Suprapubic skin (tissue), 4 donors: ENCODE results near the gene ACER3. TPM values are rescaled to one million over a fixed set of nuclear protein-coding genes. Genes with fewer than 3 reads are reported as not detected.
A peak's percentile ranks its signal among the peaks of the same experiment; 100 is the strongest.

Experiments
- DNase-seq, 2 donors: peaks; one replicate each; pipeline ENCODE4 v3.0.0-alpha.2; 2019; ENCODE audit warnings: low spot score in 2 of 2
- H3K27ac ChIP-seq: fragments of 200-600 bp; sonication (generic); one replicate; pipeline ENCODE4 v1.5.1; 2019
- H3K27me3 ChIP-seq: fragments of 200-600 bp; sonication (generic); one replicate; pipeline ENCODE4 v1.5.1; 2019
- H3K36me3 ChIP-seq: fragments of 200-600 bp; sonication (generic); one replicate; pipeline ENCODE4 v1.5.1; 2019
- H3K4me1 ChIP-seq: fragments of 200-600 bp; sonication (generic); one replicate; pipeline ENCODE4 v1.5.1; 2019
- H3K4me3 ChIP-seq: fragments of 200-600 bp; sonication (generic); one replicate; pipeline ENCODE4 v1.5.1; 2019; ENCODE audit warnings: mild to moderate bottlenecking
- H3K9me3 ChIP-seq: fragments of 200-600 bp; sonication (generic); one replicate; pipeline ENCODE4 v1.5.1; 2019
- CTCF ChIP-seq, 2 donors: fragments of 200-600 bp in 1 of 2; fragments of 450-650 bp in 1 of 2; sonication (generic) in 1 of 2; IDR thresholded peaks; one replicate each; pipeline ENCODE4 v1.5.1; 2016 to 2019; ENCODE audit warnings: antibody characterized with exemption in 2 of 2, mild to moderate bottlenecking in 1 of 2, moderate library complexity in 1 of 2
- EP300 ChIP-seq: sonication (generic); formaldehyde crosslinking; IDR thresholded peaks from one replicate; pipeline ENCODE4 v1.6.1; 2017; ENCODE audit warnings: antibody characterized with exemption
- POLR2A ChIP-seq, 2 donors: fragments of 450-650 bp; IDR thresholded peaks; one replicate each; pipeline ENCODE4 v1.6.1; 2017; ENCODE audit warnings: antibody characterized with exemption in 2 of 2, mild to moderate bottlenecking in 2 of 2, moderate library complexity in 2 of 2
- POLR2AphosphoS5 ChIP-seq, 3 donors: sonication (generic); formaldehyde crosslinking; IDR thresholded peaks; one replicate each; pipeline ENCODE4 v1.6.1; 2017; ENCODE audit warnings: antibody characterized with exemption in 3 of 3
- WGBS: methylation state at CpG from one replicate; pipeline ENCODE4 v1.1.5; 2018; 5-methylcytosine and 5-hydroxymethylcytosine counted together
- total RNA-seq, 4 donors: library from RNA; depleted of rRNA; stranded (reverse); fragments of >200 nt; gene quantifications; one replicate each; pipeline ENCODE4 v1.1.0, GENCODE V29; 2016

ACER3 gene
- total RNA-seq, 4 donors from 2014 or later: 8.9 to 10.1 (median 9.5) TPM

- Histone ChIP-seq H3K27ac (no peak overlapping the region), H3K27me3 (no peaks in the 10 kb centered on the region), H3K4me3 (no peak overlapping the region), H3K9me3 (no peaks in the 10 kb centered on the region), H3K36me3 (no peaks in the 10 kb centered on the region), H3K4me1 (peaks cover 20% of the 10 kb centered on the region)
- TF ChIP-seq POLR2AphosphoS5 (IDR thresholded peaks at IDR 0.05) (no peak), CTCF (IDR thresholded peaks at IDR 0.05) (peak; percentile 60 to 69), POLR2A (IDR thresholded peaks at IDR 0.05) (no peak), EP300 (no peak)
- 6% methylated on average over 3 of the region's 3 CpGs for WGBS
- no peak for DNase-seq
Observed at GRCh38 chr11:76918941-76919386, 58.2 kb downstream of the ACER3 start.

- TF ChIP-seq POLR2A (IDR thresholded peaks at IDR 0.05) (no peak), CTCF (IDR thresholded peaks at IDR 0.05) (no peak), EP300 (no peak), POLR2AphosphoS5 (IDR thresholded peaks at IDR 0.05) (no peak)
- DNase-seq: no peak
Observed at GRCh38 chr11:76919467-76919866, 58.7 kb downstream of the ACER3 start.

GRCh38 chr11:76919887-76920746 is 59.4 kb downstream of the ACER3 start:
- H3K36me3 ChIP-seq: no peaks in the 10 kb centered on the region
- WGBS: 30% methylated on average over 7 of the region's 7 CpGs
- peaks cover 20% of the 10 kb centered on the region for H3K4me1 ChIP-seq
- no peak for TF ChIP-seq POLR2A (IDR thresholded peaks at IDR 0.05)
- TF ChIP-seq EP300: no peak
- peak; percentile 85 to 89 for TF ChIP-seq CTCF (IDR thresholded peaks at IDR 0.05)
- no peak for TF ChIP-seq POLR2AphosphoS5 (IDR thresholded peaks at IDR 0.05)
- H3K4me3 ChIP-seq: no peak overlapping the region
- DNase-seq: peak; percentile 72 to 83
- H3K27me3 ChIP-seq: no peaks in the 10 kb centered on the region
- H3K27ac ChIP-seq: no peak overlapping the region
- no peaks in the 10 kb centered on the region for H3K9me3 ChIP-seq

More at GRCh38 chr11:76919467-76919866, 58.7 kb downstream of the ACER3 start:
- Histone ChIP-seq H3K9me3 (no peaks in the 10 kb centered on the region), H3K36me3 (no peaks in the 10 kb centered on the region), H3K27me3 (no peaks in the 10 kb centered on the region), H3K27ac (no peak overlapping the region), H3K4me3 (no peak overlapping the region), H3K4me1 (peaks cover 20% of the 10 kb centered on the region)
- 58% methylated on average over 1 of the region's 1 CpG for WGBS

- Histone ChIP-seq H3K27me3 (no peaks in the 10 kb centered on the region), H3K4me3 (no peak overlapping the region), H3K4me1 (no peaks in the 10 kb centered on the region), H3K9me3 (no peaks in the 10 kb centered on the region), H3K36me3 (peaks cover 3% of the 10 kb centered on the region), H3K27ac (no peak overlapping the region)
- DNase-seq: no peak
- TF ChIP-seq POLR2AphosphoS5 (IDR thresholded peaks at IDR 0.05): no peak
- TF ChIP-seq POLR2A (IDR thresholded peaks at IDR 0.05): no peak
- no peak for TF ChIP-seq EP300
- TF ChIP-seq CTCF (IDR thresholded peaks at IDR 0.05): no peak
- WGBS: 96% methylated on average over 5 of the region's 5 CpGs
Observed at GRCh38 chr11:76927160-76927559, 66.4 kb downstream of the ACER3 start.

- H3K9me3 ChIP-seq: no peaks in the 10 kb centered on the region
- peaks cover 18% of the 10 kb centered on the region for H3K36me3 ChIP-seq
- no peaks in the 10 kb centered on the region for H3K27me3 ChIP-seq
- no peak overlapping the region for H3K27ac ChIP-seq
- 64% methylated on average over 3 of the region's 3 CpGs for WGBS
- no peak for DNase-seq
- H3K4me3 ChIP-seq: no peak overlapping the region
- no peaks in the 10 kb centered on the region for H3K4me1 ChIP-seq
- no peak for TF ChIP-seq POLR2A (IDR thresholded peaks at IDR 0.05)
Observed at GRCh38 chr11:76935042-76935441, 74.3 kb downstream of the ACER3 start.
